Muscle of leg (tissue), 11 donors: ENCODE measurements around the gene KBTBD2. TPM values are rescaled to one million over a fixed set of nuclear protein-coding genes. Genes with fewer than 3 reads are reported as not detected.
A peak's percentile ranks its signal among the peaks of the same experiment; 100 is the strongest.
"Not testable (repeated sequence)": the region's sequence is repeated elsewhere in the genome, so short reads cannot be mapped to it uniquely, and the experiment has no call there.

Experiments used
- DNase-seq: peaks from one replicate; pipeline ENCODE4 v3.0.0; 2013
- H3K27ac ChIP-seq: one replicate; pipeline ENCODE4 v1.5.1; 2013; ENCODE audit warnings: mild to moderate bottlenecking, low read length, control low read depth
- H3K27me3 ChIP-seq: one replicate; pipeline ENCODE4 v1.6.1; 2013; ENCODE audit warnings: low read length; ENCODE audit not compliant: control insufficient read depth, insufficient read depth
- H3K36me3 ChIP-seq: one replicate; pipeline ENCODE4 v1.6.1; 2013; ENCODE audit warnings: low read length; ENCODE audit not compliant: control insufficient read depth, insufficient read depth
- H3K4me1 ChIP-seq: one replicate; pipeline ENCODE4 v1.6.1; 2013; ENCODE audit warnings: low read length; ENCODE audit not compliant: control insufficient read depth, insufficient read depth
- H3K4me3 ChIP-seq: one replicate; pipeline ENCODE4 v1.5.1; 2013; ENCODE audit warnings: low read length, control low read depth
- H3K9me3 ChIP-seq: replicated peaks from 2 replicates; pipeline ENCODE4 v1.6.1; 2013; ENCODE audit warnings: low read depth, low read length; ENCODE audit not compliant: control insufficient read depth
- WGBS: methylation state at CpG from one replicate; pipeline ENCODE4 v1.1.5; 2013; ENCODE audit warnings: missing lambda C conversion rate; ENCODE audit not compliant: insufficient coverage; 5-methylcytosine and 5-hydroxymethylcytosine counted together
- polyA plus RNA-seq, 8 donors: library from polyadenylated mRNA; unstranded; fragments of 120-200 nt; gene quantifications; one replicate each; pipeline versions ENCODE4 v1.2.1 to v1.2.3, GENCODE V29; 2013; ENCODE audit warnings: inconsistent platforms in 1 of 8, low replicate concordance in 1 of 8; ENCODE audit not compliant: insufficient read length in 8 of 8, insufficient read depth in 1 of 8
- total RNA-seq: library from RNA; stranded (reverse); fragments of 120-200 nt; gene quantifications from one replicate; pipeline ENCODE4 v1.2.4, GENCODE V29; 2013

KBTBD2 gene
- total and polyA plus RNA-seq, 9 donors, result 32.2 to 39.8 (median 35.2) TPM

- Histone ChIP-seq H3K27ac (no peak overlapping the region), H3K4me3 (no peak overlapping the region), H3K27me3 (no peaks in the 10 kb centered on the region), H3K9me3 (no peaks in the 10 kb centered on the region), H3K36me3 (peaks cover 25% of the 10 kb centered on the region), H3K4me1 (no peaks in the 10 kb centered on the region)
- 55% methylated on average over 1 of the region's 2 CpGs for WGBS
- DNase-seq, result no peak
These were observed 30.3 kb upstream of the KBTBD2 start for GRCh38 chr7:32921896-32922295.

- WGBS, result no CpG with 5 or more reads among the region's 7 CpGs
These were observed 25.4 kb upstream of the KBTBD2 start for GRCh38 chr7:32916994-32917393.

GRCh38 chr7:32916006-32916405, 24.4 kb upstream of the KBTBD2 start:
- no peak for DNase-seq
- no peaks in the 10 kb centered on the region for H3K9me3 ChIP-seq
- H3K36me3 ChIP-seq, result peaks cover 37% of the 10 kb centered on the region
- H3K4me3 ChIP-seq, result no peak overlapping the region
- no peaks in the 10 kb centered on the region for H3K27me3 ChIP-seq
- H3K27ac ChIP-seq, result no peak overlapping the region
- WGBS, result 89% methylated on average over 3 of the region's 3 CpGs
- H3K4me1 ChIP-seq, result no peaks in the 10 kb centered on the region

More at GRCh38 chr7:32916994-32917393, 25.4 kb upstream of the KBTBD2 start:
- DNase-seq, H3K4me3 ChIP-seq, H3K4me1 ChIP-seq, H3K27me3 ChIP-seq, H3K27ac ChIP-seq, H3K9me3 ChIP-seq: not testable (repeated sequence)
- H3K36me3 ChIP-seq, result peaks cover 41% of the 10 kb centered on the region

GRCh38 chr7:32915041-32915536, 23.5 kb upstream of the KBTBD2 start:
- no peak for DNase-seq
- no peak overlapping the region for H3K27ac ChIP-seq
- no peaks in the 10 kb centered on the region for H3K4me1 ChIP-seq
- no peaks in the 10 kb centered on the region for H3K9me3 ChIP-seq
- 86% methylated on average over 4 of the region's 5 CpGs for whole genome bisulfite sequencing
- H3K36me3 ChIP-seq, result peaks cover 31% of the 10 kb centered on the region
- no peaks in the 10 kb centered on the region for H3K27me3 ChIP-seq
- H3K4me3 ChIP-seq, result no peak overlapping the region

- Histone ChIP-seq H3K36me3 (peaks cover 31% of the 10 kb centered on the region), H3K27me3 (no peaks in the 10 kb centered on the region), H3K27ac (no peak overlapping the region), H3K4me1 (no peaks in the 10 kb centered on the region), H3K9me3 (no peaks in the 10 kb centered on the region), H3K4me3 (no peak overlapping the region)
- no CpG with 5 or more reads among the region's 1 CpG for WGBS
- no peak for DNase-seq
These were observed 22.6 kb upstream of the KBTBD2 start for GRCh38 chr7:32914184-32914583.

GRCh38 chr7:32910195-32910594, 18.6 kb upstream of the KBTBD2 start:
- Histone ChIP-seq H3K27me3 (no peaks in the 10 kb centered on the region), H3K9me3 (no peaks in the 10 kb centered on the region), H3K36me3 (peaks cover 12% of the 10 kb centered on the region), H3K4me3 (no peak overlapping the region), H3K4me1 (peaks cover 5% of the 10 kb centered on the region), H3K27ac (no peak overlapping the region)
- WGBS, result 91% methylated on average over 1 of the region's 1 CpG
- no peak for DNase-seq

GRCh38 chr7:32905175-32905662, 13.7 kb upstream of the KBTBD2 start:
- 18% methylated on average over 5 of the region's 12 CpGs for WGBS
- DNase-seq, result peak; percentile 97
- no peaks in the 10 kb centered on the region for H3K9me3 ChIP-seq
- H3K27me3 ChIP-seq, result no peaks in the 10 kb centered on the region
- H3K36me3 ChIP-seq, result no peaks in the 10 kb centered on the region
- H3K4me1 ChIP-seq, result peaks cover 8% of the 10 kb centered on the region
- H3K27ac ChIP-seq, result peak overlapping the region; percentile 84
- H3K4me3 ChIP-seq, result peak overlapping the region; percentile 16

- Histone ChIP-seq H3K27ac (no peak overlapping the region), H3K4me1 (peaks cover 8% of the 10 kb centered on the region), H3K9me3 (no peaks in the 10 kb centered on the region), H3K27me3 (no peaks in the 10 kb centered on the region), H3K4me3 (no peak overlapping the region), H3K36me3 (no peaks in the 10 kb centered on the region)
- DNase-seq, result no peak
- no CpG with 5 or more reads among the region's 7 CpGs for WGBS
These were observed 10.1 kb upstream of the KBTBD2 start for GRCh38 chr7:32901629-32902028.

- no peak overlapping the region for H3K27ac ChIP-seq
- peaks cover 6% of the 10 kb centered on the region for H3K4me1 ChIP-seq
- no peaks in the 10 kb centered on the region for H3K9me3 ChIP-seq
- no peaks in the 10 kb centered on the region for H3K27me3 ChIP-seq
- no CpG with 5 or more reads among the region's 4 CpGs for WGBS
- H3K36me3 ChIP-seq, result no peaks in the 10 kb centered on the region
- no peak overlapping the region for H3K4me3 ChIP-seq
- DNase-seq, result no peak
These were observed 9.0 kb upstream of the KBTBD2 start for GRCh38 chr7:32900433-32900995.

GRCh38 chr7:32897376-32897775, 5.8 kb upstream of the KBTBD2 start:
- H3K4me1 ChIP-seq, result peaks cover 14% of the 10 kb centered on the region
- WGBS, result 93% methylated on average over 5 of the region's 6 CpGs
- not testable (repeated sequence) for H3K27me3 ChIP-seq, DNase-seq, H3K4me3 ChIP-seq, H3K36me3 ChIP-seq, H3K27ac ChIP-seq, H3K9me3 ChIP-seq
